Lower leg skin (tissue), 3 donors: Measurements from ENCODE around the gene PPA1.

Experiments
- CTCF ChIP-seq, 3 donors: fragments of 450-650 bp; IDR thresholded peaks; one replicate each; pipeline ENCODE4 v1.5.1; 2016; ENCODE audit warnings: antibody characterized with exemption in 3 of 3, mild to moderate bottlenecking in 3 of 3, moderate library complexity in 2 of 3
- POLR2A ChIP-seq, 2 donors: fragments of 450-650 bp; IDR thresholded peaks; one replicate each; pipeline ENCODE4 v1.6.1; 2016 to 2017; ENCODE audit warnings: antibody characterized with exemption in 2 of 2, mild to moderate bottlenecking in 1 of 2, moderate library complexity in 1 of 2

DNA sequence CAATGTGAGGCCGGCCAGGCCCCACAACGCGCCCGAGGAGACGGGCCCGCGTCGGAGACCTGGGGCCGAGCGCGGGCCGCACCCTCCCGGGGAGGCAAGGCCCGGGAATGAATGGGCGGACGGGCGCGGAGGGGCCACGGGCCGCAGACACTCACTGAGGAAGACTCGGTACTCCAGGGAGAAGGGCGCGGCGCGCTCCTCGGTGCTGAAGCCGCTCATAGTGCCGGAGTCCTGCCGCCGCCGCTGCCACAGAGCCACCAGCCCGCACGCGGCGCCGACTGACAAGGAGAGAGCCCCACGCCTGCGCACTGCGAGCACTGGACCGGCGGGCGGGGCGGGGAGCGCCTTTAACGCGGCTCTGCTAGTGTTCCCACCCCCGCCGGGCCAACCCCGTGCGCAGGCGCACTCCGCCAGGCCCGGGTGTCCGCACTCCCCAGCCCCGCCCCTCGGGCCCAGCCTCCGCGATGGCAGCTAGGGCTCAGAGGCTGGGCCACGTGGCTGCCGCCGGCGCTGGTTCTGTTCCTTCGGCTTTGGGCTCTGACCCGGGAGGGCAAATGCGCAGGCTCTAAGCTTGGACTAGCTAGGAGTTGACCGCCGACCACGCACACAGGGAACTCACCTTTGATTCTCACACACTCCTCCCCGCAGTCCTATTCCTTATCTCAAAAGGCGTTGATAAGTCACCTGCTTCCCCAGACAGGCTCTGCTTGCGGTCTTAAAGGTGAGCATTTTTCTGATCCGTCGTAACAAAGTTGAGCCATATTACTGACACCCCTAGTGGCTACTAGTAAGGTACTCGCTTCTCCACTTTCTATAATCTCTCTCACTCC is at the start of gene PPA1:
- TF ChIP-seq CTCF (IDR thresholded peaks at IDR 0.05) (no peak), POLR2A (IDR thresholded peaks at IDR 0.05) (peak in 1 of 2 donors; percentile 1)
